Measurements from ENCODE around the gene SH3PXD2A. TPM values are rescaled to one million over a fixed set of nuclear protein-coding genes. Genes with fewer than 3 reads are reported as not detected.

Gene SH3PXD2A
- total RNA-seq, 2 experiments from 2014 or later, result 6.9 to 7.0 TPM

- Histone ChIP-seq H3K36me3 (ENCODE audit: insufficient read depth, low read length) (no peaks in the 10 kb centered on the region), H3K4me3 (ENCODE audit: low read length) (peak overlapping the region; percentile 6), H3K4me1 (ENCODE audit: insufficient read depth, low read length) (peaks cover 77% of the 10 kb centered on the region), H3K27ac (ENCODE audit: low read depth in 1 of 2, low read length in 2 of 2) (peak overlapping the region in 1 of 2 donors; percentile 39), H3K9me3 (ENCODE audit: control insufficient read depth in 1 of 2, insufficient read depth in 1 of 2, low read length in 2 of 2) (no peaks in the 10 kb centered on the region), H3K27me3 (ENCODE audit: control insufficient read depth in 1 of 2, insufficient read depth in 2 of 2, low read length in 2 of 2) (no peaks in the 10 kb centered on the region)
- Mint-ChIP-seq H3K4me1 (ENCODE audit: low read depth) (peaks cover 77% of the 10 kb centered on the region), H3K27me3 (no peaks in the 10 kb centered on the region), H3K4me3 (peak overlapping the region; percentile 46), H3K9me3 (no peaks in the 10 kb centered on the region), H3K36me3 (ENCODE audit: low read depth) (no peaks in the 10 kb centered on the region), H3K27ac (peak overlapping the region; percentile 63)
- POLR2A ChIA-PET, result interaction anchor here (1.1 to 3.4 kb wide), 5 partner anchors 8 to 142 kb away, joined by 3 to 10 read pairs (median 5); no protein-coding TSS in a partner anchor
- intact Hi-C loops (cut with DNase I, micrococcal nuclease), result no loop called here
- DNase-seq (peak; percentile 67 to 92 (median 85)), ATAC-seq (ENCODE audit: poor library complexity) (peak; percentile 83)
- CTCF ChIA-PET, result interaction anchor here (2.4 kb wide), 1 partner anchor 70 kb away, joined by 6 read pairs; no protein-coding TSS in a partner anchor
- TF ChIP-seq, protein P1, sequence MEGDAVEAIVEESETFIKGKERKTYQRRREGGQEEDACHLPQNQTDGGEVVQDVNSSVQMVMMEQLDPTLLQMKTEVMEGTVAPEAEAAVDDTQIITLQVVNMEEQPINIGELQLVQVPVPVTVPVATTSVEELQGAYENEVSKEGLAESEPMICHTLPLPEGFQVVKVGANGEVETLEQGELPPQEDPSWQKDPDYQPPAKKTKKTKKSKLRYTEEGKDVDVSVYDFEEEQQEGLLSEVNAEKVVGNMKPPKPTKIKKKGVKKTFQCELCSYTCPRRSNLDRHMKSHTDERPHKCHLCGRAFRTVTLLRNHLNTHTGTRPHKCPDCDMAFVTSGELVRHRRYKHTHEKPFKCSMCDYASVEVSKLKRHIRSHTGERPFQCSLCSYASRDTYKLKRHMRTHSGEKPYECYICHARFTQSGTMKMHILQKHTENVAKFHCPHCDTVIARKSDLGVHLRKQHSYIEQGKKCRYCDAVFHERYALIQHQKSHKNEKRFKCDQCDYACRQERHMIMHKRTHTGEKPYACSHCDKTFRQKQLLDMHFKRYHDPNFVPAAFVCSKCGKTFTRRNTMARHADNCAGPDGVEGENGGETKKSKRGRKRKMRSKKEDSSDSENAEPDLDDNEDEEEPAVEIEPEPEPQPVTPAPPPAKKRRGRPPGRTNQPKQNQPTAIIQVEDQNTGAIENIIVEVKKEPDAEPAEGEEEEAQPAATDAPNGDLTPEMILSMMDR (IDR thresholded peaks at IDR 0.05), result no peak
Observed at GRCh38 chr10:103765981-103766380, 89.4 kb downstream of the SH3PXD2A start.

DNA sequence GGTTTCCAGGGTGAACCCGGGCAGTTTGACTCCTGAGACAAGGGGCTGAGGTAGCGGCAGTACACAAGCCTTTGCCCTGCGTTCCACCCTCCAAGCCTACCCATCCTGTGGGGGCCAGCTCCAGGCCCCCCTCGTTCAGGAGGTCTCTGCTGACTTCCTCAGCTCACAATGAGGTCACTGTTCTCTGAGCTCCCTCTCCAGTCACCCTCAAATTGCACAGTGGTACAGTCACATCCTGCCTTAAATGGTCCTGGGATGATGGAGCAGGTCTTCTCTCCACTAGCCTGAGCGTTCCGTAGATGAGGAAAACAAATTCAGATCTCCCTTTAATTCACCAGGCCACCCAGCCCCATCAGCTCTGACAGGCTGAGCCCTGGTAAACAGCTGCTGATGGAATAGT lies 90.2 kb downstream of the SH3PXD2A start:
- ChIA-PET POLR2A (interaction anchor here (0.8 to 3.4 kb wide), 5 partner anchors 9 to 143 kb away, joined by 3 to 13 read pairs (median 4); no protein-coding TSS in a partner anchor), CTCF (interaction anchor here (0.6 to 2.4 kb wide), 3 partner anchors 13 to 69 kb away, joined by 3 to 6 read pairs (median 4); no protein-coding TSS in a partner anchor)
- Histone ChIP-seq H3K4me1 (ENCODE audit: insufficient read depth, low read length) (peaks cover 79% of the 10 kb centered on the region), H3K27ac (ENCODE audit: low read depth in 1 of 2, low read length in 2 of 2) (peak overlapping the region in 1 of 2 donors; percentile 39), H3K9me3 (ENCODE audit: control insufficient read depth in 1 of 2, insufficient read depth in 1 of 2, low read length in 2 of 2) (no peaks in the 10 kb centered on the region), H3K27me3 (ENCODE audit: control insufficient read depth in 1 of 2, insufficient read depth in 2 of 2, low read length in 2 of 2) (no peaks in the 10 kb centered on the region), H3K4me3 (ENCODE audit: low read length) (no peak overlapping the region), H3K36me3 (ENCODE audit: insufficient read depth, low read length) (no peaks in the 10 kb centered on the region)
- Mint-ChIP-seq H3K4me3 (peak overlapping the region; percentile 42), H3K27ac (peak overlapping the region; percentile 63), H3K27me3 (no peaks in the 10 kb centered on the region), H3K4me1 (ENCODE audit: low read depth) (peaks cover 77% of the 10 kb centered on the region), H3K36me3 (ENCODE audit: low read depth) (no peaks in the 10 kb centered on the region), H3K9me3 (no peaks in the 10 kb centered on the region)
- intact Hi-C loops (cut with DNase I, micrococcal nuclease), result no loop called here
- DNase-seq, result peak in 3 of 14 experiments; percentile 27 to 54 (median 38)
- ATAC-seq (ENCODE audit: poor library complexity), result peak; percentile 37
- TF ChIP-seq, protein P1 (IDR thresholded peaks at IDR 0.05), result no peak

GRCh38 chr10:103764296-103765088 lies 90.9 kb downstream of the SH3PXD2A start:
- H3K9me3 Mint-ChIP-seq, result no peaks in the 10 kb centered on the region
- ChIA-PET POLR2A (interaction anchor here (0.8 to 3.4 kb wide), 4 partner anchors 8 to 52 kb away, joined by 3 to 14 read pairs (median 12); no protein-coding TSS in a partner anchor), CTCF (interaction anchor here (0.6 to 2.4 kb wide), 3 partner anchors 12 to 68 kb away, joined by 3 to 6 read pairs (median 4); no protein-coding TSS in a partner anchor)
- Histone ChIP-seq H3K27me3 (ENCODE audit: control insufficient read depth in 1 of 2, insufficient read depth in 2 of 2, low read length in 2 of 2) (no peaks in the 10 kb centered on the region), H3K4me3 (ENCODE audit: low read length) (peak overlapping the region; percentile 3), H3K36me3 (ENCODE audit: insufficient read depth, low read length) (no peaks in the 10 kb centered on the region), H3K27ac (ENCODE audit: low read depth in 1 of 2, low read length in 2 of 2) (no peak overlapping the region), H3K4me1 (ENCODE audit: insufficient read depth, low read length) (peaks cover 86% of the 10 kb centered on the region), H3K9me3 (ENCODE audit: control insufficient read depth in 1 of 2, insufficient read depth in 1 of 2, low read length in 2 of 2) (no peaks in the 10 kb centered on the region)
- peak overlapping the region; percentile 68 for H3K4me3 Mint-ChIP-seq
- peak overlapping the region; percentile 74 for H3K27ac Mint-ChIP-seq
- TF ChIP-seq, protein P1 (IDR thresholded peaks at IDR 0.05), result no peak
- H3K36me3 Mint-ChIP-seq (ENCODE audit: low read depth), result no peaks in the 10 kb centered on the region
- intact Hi-C loops (cut with DNase I, micrococcal nuclease), result no loop called here
- ATAC-seq (ENCODE audit: poor library complexity), result no peak
- DNase-seq, result no peak
- H3K27me3 Mint-ChIP-seq, result no peaks in the 10 kb centered on the region
- H3K4me1 Mint-ChIP-seq (ENCODE audit: low read depth), result peaks cover 84% of the 10 kb centered on the region
